Coronary artery (tissue), 2 donors: ENCODE measurements around the gene PLEKHG7.
A peak's percentile ranks its signal among the peaks of the same experiment; 100 is the strongest.
"Not testable (repeated sequence)": the region's sequence is repeated elsewhere in the genome, so short reads cannot be mapped to it uniquely, and the experiment has no call there.

ENCODE experiments used
- DNase-seq: peaks from one replicate; pipeline ENCODE4 v3.0.0-alpha.2; 2017; ENCODE audit warnings: low spot score
- H3K27ac ChIP-seq, 2 donors: fragments of 200-600 bp; sonication (generic); one replicate each; pipeline ENCODE4 v1.5.1; 2016 to 2019
- H3K4me3 ChIP-seq: fragments of 200-600 bp; sonication (generic); 2 replicates; pipeline ENCODE4 v1.5.1; 2016; ENCODE audit warnings: mild to moderate bottlenecking, moderate library complexity
- CTCF ChIP-seq: fragments of 200-600 bp; sonication (generic); IDR thresholded peaks from one replicate; pipeline ENCODE4 v1.5.1; 2019; ENCODE audit warnings: antibody characterized with exemption

The PLEKHG7 gene

GRCh38 chr12:92775416-92775815, 72.6 kb downstream of the PLEKHG7 start:
- H3K4me3 ChIP-seq, result no peak overlapping the region
- no peak overlapping the region for H3K27ac ChIP-seq
- TF ChIP-seq CTCF, result no peak
- DNase-seq, result no peak

- no peak overlapping the region for H3K27ac ChIP-seq
- no peak for TF ChIP-seq CTCF
Measured at GRCh38 chr12:92778525-92778924, 75.7 kb downstream of the PLEKHG7 start.

GRCh38 chr12:92779902-92780301, 77.1 kb downstream of the PLEKHG7 start:
- DNase-seq, result no peak
- TF ChIP-seq CTCF, result no peak
- no peak overlapping the region for H3K4me3 ChIP-seq
- H3K27ac ChIP-seq, result no peak overlapping the region

More at GRCh38 chr12:92778525-92778924, 75.7 kb downstream of the PLEKHG7 start:
- DNase-seq, result no peak
- no peak overlapping the region for H3K4me3 ChIP-seq

- Histone ChIP-seq H3K27ac (no peak overlapping the region), H3K4me3 (no peak overlapping the region)
- no peak for TF ChIP-seq CTCF
- no peak for DNase-seq
Measured at GRCh38 chr12:92784356-92784755, 81.6 kb downstream of the PLEKHG7 start.

GRCh38 chr12:92784797-92785562, 82.2 kb downstream of the PLEKHG7 start:
- no peak overlapping the region for H3K27ac ChIP-seq
- no peak for DNase-seq
- no peak overlapping the region for H3K4me3 ChIP-seq
- TF ChIP-seq CTCF, result no peak

- DNase-seq, result no peak
- no peak for TF ChIP-seq CTCF
- Histone ChIP-seq H3K4me3 (no peak overlapping the region), H3K27ac (peak overlapping the region in 1 of 2 donors; percentile 4)
Measured at GRCh38 chr12:92785563-92785950, 82.8 kb downstream of the PLEKHG7 start.

- TF ChIP-seq CTCF, result no peak
- H3K27ac ChIP-seq, result peak overlapping the region in 1 of 2 donors; percentile 4
- DNase-seq, result no peak
- H3K4me3 ChIP-seq, result no peak overlapping the region
Measured at GRCh38 chr12:92786045-92786444, 83.3 kb downstream of the PLEKHG7 start.

- not testable (repeated sequence) for H3K27ac ChIP-seq, H3K4me3 ChIP-seq, DNase-seq
Measured at GRCh38 chr12:92794356-92794755, 91.6 kb downstream of the PLEKHG7 start.
